ENCODE data around the gene RASA4B.
"Not testable (repeated sequence)": the region's sequence is repeated elsewhere in the genome, so short reads cannot be mapped to it uniquely, and the experiment has no call there.

The RASA4B gene

DNA sequence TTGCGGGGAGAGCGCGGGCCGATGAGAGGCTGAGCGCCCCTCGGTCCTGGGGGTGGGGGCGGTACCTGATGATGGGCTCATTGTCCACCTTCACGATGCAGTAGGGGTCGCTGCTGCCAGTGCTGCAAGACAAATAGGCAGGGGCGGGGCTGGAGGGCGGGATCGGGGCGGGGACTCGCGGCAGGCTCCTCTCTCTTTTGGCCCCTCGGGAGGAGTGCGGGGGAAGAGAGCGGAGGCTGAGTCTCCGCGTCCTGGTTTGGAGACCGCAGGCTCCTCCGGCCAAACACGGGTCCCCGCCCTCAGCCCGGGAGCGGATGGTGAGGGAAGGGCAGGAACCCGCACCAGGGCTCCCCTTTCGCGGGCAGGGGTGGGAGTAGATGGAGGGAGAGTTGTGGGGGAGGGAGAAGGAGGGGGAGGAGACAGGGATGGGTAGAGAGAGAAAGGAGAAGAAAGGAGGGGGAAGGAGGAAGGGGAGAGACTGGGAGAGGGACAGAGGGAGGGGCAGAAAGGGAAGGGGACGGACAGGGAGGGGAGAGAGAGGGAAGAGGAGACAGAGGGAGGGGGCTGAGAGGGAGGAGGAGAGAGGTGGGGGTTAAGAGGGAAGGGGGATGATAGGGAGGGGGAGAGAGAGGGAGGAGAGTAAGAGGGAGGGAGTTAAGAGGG is 5.6 kb downstream of the RASA4B start:
- not testable (repeated sequence) for DNase-seq

- not testable (repeated sequence) for DNase-seq
Measured at GRCh38 chr7:102510575-102510974, 7.0 kb downstream of the RASA4B start.

DNA sequence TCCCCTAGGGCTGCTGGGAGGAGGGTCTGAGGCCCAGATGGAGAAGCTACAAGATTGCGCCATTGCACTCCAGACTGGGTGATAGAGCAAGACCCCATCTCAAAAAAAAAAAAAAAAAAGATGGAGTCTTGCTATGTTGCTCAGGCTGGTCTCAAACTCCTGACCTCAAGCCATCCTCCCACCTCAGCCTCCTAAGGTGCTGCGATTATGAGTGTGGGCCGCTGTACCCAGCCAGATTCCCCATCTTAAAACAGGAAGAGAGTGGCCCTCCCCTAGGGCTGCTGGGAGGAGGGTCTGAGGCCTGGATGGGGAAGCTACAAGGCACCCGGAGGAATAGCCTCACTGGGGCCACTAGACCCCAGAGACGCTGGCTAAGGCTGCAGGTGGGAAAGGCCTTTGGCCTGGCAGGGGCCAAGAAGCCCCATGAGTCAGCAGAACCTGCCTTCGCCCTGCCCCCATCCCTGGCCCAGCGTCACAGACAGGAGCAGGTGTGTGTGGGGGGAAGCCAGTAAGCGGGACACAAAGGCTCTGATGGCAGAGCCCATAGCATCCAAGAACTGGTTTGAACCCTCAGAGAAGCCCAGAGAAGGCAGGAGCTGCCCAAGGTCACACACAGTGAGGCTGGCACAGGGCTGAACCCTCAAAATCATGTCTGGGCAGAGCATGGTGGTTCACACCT is 10.0 kb downstream of the RASA4B start:
- not testable (repeated sequence) for DNase-seq

DNA sequence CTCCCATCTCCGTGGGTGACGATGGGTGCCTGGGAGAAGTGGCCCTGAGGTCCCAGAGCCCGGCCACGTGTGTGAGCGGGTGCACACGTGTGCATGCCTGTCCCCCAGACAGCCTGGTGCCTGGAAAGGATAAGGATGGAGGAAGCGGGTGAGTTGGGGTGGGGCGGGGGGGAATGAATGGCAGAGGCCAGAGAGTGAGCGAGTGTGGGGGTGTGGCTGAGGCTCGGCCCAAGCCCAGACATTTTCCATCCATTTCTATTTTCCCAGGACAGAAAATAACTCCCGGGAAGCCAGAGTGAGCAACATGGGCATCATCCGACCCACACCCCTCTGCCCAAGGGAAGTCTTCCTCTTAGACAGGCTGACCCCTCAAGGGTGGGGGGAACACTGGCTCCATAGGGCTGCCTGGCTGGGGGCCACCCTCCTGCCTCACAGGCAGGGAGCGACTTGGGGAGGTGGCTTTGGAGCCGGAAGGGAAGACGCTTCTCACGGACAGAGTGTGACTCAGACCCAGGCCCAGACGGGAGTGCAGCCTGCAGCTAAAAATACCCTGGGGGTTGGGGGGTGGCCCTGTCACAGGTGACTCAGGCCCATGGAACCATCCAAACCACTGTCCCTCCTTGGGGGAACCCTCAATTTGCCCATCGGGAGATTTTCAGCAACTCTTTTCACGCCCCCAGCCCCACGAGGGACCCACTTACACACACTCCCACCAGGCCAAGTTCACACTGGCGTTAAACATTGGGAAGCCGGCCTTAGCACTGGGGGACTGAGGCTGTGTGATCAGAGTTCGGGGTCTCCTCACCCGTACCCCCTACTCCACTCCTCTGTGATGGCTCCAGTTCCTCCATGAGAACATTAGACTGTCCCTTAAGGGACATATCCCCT is 12.0 kb downstream of the RASA4B start:
- DNase-seq, result not testable (repeated sequence)

DNA sequence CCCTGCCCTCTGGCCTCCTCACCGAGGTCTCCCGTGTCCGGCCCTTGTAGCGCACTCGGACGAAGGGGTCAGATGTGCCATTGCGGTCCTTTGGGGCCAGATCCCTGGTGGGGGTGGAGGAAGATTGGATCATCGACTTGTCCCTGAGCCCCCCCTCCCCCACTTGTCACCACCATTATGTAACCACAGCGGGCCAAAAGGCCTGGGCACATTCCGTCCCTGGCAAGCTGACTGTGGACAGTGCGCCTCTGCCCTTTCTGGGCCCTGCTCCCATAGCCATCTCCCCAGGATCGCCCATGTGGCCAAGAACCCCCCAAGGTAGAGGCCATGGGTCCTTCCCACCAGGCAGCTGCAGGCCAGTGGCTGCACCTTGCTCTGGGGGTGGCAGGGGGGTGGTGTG is 14.4 kb downstream of the RASA4B start:
- not testable (repeated sequence) for DNase-seq

DNA sequence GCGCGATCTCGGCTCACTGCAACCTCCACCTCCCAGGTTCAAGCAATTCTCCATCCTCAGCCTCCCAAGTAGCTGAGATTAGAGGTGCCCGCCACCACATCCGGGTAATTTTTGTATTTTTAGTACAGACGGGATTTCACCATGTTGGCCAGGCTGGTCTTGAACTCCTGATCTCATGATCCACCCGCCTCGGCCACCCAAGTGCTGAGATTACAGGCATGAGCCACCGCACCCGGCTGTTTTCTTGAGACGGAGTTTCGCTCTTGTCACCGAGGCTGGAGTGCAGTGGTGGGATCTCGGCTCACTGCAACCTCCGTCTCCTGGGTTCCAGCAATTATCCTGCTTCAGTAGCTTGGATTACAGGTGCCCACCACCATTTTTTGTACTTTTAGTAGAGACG is 19.3 kb downstream of the RASA4B start:
- not testable (repeated sequence) for DNase-seq

GRCh38 chr7:102497308-102497707 is 20.3 kb downstream of the RASA4B start:
- DNase-seq, result not testable (repeated sequence)

DNA sequence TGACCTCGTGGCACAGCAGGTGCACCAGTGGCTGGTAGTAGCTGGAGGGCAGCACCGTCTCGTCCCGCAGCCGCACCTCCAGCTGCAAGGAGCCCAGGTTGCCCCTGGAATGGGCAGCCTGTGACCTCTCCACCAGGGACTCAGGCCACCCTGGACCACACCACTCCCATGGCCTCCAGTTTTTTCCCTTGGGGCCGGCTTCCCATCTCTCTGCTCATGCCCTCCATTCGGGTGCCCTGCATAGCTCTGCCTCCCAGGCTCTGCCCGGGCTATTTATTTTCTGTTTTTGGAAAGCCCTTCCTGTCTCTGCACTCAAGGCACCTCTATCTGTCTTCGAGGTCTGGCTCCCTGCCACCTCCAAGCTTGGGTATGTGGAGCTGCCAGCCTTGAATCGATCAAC is 20.7 kb downstream of the RASA4B start:
- DNase-seq, result not testable (repeated sequence)

GRCh38 chr7:102494473-102495149 is 23.0 kb downstream of the RASA4B start:
- not testable (repeated sequence) for DNase-seq

DNA sequence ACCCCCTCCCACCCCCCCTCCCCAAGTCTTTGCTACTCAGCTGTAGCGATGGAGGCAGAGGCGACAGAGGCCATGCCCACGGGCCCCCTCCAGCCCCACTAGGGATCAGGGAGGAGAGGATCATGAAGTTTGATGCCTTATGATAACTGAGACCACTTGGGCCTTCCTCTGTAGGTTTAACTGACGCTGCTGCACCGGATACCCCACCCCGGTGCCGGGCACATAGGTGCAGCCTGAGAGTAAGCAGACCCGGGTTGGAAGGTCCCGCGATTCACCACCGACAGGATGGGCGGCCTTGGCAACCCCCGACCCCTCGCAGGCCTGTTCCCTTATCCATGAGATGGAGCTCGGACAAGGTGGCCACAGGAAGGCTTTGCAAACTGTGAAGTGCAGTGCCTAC is 23.6 kb downstream of the RASA4B start:
- DNase-seq, result not testable (repeated sequence)

DNA sequence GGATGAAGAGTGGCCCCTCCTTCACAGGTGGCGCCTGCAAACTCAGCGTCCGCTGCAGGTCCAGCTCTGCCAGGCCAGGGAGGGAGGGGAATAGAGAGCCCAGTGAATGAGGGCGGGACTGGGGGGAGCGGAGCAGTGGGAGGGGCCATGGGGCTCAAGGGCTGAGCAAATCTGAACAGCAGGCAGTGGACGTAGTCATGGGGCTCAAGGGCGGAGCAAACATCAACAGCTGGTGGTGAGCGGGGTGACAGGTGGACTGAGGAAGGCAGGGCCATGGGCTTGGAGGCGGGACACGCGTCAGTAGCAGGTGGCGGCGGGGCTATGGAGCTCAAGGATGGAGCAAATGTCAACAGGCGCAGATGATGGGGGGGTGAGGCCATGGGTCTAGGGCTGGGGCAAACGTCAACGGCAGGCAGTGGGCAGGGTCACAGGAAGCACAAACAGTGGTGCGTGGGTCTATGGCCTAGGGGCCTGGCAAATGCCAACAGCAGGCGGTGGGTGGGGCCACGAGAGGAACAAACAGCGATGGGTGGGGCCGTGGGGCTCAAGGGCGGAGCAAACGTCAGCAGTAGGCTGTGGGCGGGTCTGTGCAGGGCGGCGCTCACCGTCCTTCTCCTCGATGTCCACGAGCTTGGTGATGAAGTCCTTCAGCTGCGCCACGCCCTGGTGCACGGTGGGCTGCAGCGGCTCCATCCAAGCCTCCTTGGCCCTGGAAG is 24.2 kb downstream of the RASA4B start:
- not testable (repeated sequence) for DNase-seq

DNA sequence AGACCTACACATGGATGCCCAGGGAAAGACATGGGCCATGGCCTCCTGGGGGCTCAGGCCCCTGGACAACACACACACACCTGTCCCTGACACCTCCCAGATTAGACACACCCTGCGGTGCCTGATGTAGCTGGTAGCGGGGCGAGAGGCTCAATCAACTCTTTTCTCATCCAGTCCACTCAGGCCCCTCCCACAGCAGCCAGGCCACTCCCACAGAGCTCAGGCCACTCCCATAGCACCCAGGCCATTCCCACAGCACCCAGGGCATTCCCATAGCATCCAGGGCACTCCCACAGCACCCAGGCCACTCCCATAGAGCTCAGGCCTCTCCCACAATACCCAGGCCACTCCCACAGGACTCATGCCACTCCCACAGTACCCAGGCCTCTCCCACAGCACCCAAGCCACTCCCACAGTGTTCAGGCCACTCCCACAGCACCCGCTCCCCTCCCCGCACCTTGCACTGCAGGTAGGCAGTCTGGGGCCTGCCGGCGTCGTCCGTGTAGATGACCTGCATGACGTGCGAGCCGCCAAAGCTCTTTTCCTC is 27.0 kb downstream of the RASA4B start:
- DNase-seq, result not testable (repeated sequence)

GRCh38 chr7:102484317-102484716 is 33.3 kb downstream of the RASA4B start:
- DNase-seq, result not testable (repeated sequence)

DNA sequence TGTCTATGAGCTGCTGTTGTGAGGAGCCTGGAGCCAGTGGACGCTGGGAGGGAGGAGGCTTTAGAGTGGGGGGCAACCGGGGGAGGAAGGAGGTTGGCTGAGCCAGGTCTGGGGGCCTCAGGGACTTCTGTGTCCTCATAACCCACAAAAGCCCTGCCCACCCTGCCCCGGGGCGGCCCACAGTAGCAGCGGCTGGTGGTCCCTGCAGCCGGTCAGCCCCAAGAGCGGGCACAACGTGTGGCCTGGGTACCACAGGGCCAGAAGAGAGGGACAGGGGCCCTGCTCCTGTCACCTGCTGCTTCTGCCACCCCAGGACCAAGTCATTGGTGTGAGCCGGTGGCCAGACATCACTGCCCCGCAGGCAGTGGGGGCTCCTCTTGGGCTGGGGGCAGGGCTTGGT is 35.6 kb downstream of the RASA4B start:
- not testable (repeated sequence) for DNase-seq

- DNase-seq, result not testable (repeated sequence)
Measured at GRCh38 chr7:102479982-102480637, 37.5 kb downstream of the RASA4B start.

DNA sequence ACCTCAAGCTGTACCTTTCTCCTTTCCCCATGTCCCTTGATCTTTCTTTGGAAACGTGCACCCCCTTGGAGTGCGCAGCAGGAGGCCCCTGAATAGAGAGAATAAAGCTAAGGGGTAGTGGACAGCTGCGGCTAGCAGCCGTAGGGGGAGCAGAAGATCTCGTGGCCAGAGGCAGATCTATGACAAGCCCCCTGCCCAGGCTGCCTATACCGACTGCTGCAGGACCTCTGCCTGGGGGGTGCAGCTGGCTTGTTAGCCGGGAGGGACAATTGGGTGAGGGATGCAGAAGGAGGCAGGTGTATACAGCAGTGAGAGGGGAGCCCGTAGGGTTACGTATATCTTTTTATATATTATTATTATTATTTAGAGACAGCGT is 38.4 kb downstream of the RASA4B start:
- not testable (repeated sequence) for DNase-seq

- not testable (repeated sequence) for DNase-seq
Measured at GRCh38 chr7:102478314-102479208, 39.0 kb downstream of the RASA4B start, which contains the start of gene POLR2J. Gene POLR2J (minus strand): TSS chr7:102478922. CDS start chr7:102478860, 62 bp downstream.

DNA sequence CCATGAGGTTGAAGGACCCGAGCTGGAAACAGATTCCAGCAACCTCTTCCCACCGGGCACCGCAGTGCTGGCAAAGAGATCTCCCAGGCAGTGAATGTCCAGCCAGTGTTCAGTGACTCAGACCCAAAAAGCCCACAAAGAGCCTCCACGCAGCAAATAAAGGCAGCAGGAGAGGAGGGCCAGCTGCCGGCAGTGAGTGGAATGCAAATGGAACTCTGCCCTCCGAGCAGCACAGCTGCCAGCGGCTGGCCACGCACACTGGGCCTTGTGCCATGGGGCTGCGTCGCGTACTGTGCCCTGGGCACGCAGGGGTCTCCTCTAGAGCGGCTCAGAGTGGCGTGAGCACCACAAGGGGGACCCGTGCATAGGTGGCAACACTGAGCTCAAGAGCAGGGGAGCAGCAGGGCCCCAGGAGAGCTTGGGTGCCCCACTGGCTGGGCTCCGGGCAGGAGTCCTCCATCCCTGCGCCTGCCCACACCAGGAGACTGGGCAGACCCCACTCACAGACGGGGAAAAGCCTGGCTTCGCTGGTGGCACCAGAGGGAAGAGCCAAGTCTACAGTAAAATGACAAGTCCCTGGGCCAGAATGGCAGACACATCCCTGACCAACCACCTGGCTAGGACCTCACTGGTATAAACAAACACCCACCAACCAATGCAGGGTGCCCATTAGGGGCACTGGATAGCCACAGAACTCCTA is 42.7 kb downstream of the RASA4B start:
- not testable (repeated sequence) for DNase-seq

- not testable (repeated sequence) for DNase-seq
Measured at GRCh38 chr7:102474116-102474515, 43.5 kb downstream of the RASA4B start.

Data from C1 segment of cervical spinal cord (tissue), 14 donors.